K562 (cell line): ENCODE measurements around the gene HYOU1. TPM values are rescaled to one million over a fixed set of nuclear protein-coding genes. Genes with fewer than 3 reads are reported as not detected.

Experiments used
- ELF1 ChIP-seq: fragments of 200-800 bp; sonication (Bioruptor generic); IDR thresholded peaks from 2 replicates; pipeline ENCODE4 v1.6.1; 2016; ENCODE audit warnings: missing genetic modification characterization, missing compliant biosample characterization
- RB1 ChIP-seq: fragments of 450-650 bp; IDR thresholded peaks from 2 replicates; pipeline ENCODE4 v1.6.1; 2017; ENCODE audit warnings: low read depth, mild to moderate bottlenecking
- RCOR1 ChIP-seq, 2 experiments: IDR thresholded peaks; 2 replicates each; pipeline ENCODE4 v1.6.1; 2012; ENCODE audit warnings: low read depth in 2 of 2, low read length in 2 of 2, borderline replicate concordance in 1 of 2, improper control_type of control experiment in 1 of 2
- SIN3A ChIP-seq, 2 experiments: fragments of 150-350 bp in 1 of 2; IDR thresholded peaks; 2 replicates each; pipeline ENCODE4 v1.6.1; 2011 to 2016; ENCODE audit warnings: borderline replicate concordance in 2 of 2, low read depth in 2 of 2, low read length in 2 of 2, mild to moderate bottlenecking in 2 of 2, moderate library complexity in 2 of 2; ENCODE audit not compliant: control insufficient read depth in 1 of 2
- SNRNP70 ChIP-seq: fragments of 200-400 bp; formaldehyde crosslinking; optimal IDR thresholded peaks from 2 replicates; pipeline ENCODE3; 2017; ENCODE audit warnings: low read depth, low read length
- SRSF7 ChIP-seq: fragments of 200-400 bp; formaldehyde crosslinking; optimal IDR thresholded peaks from 2 replicates; pipeline ENCODE3; 2017; ENCODE audit warnings: mild to moderate bottlenecking, low read depth, low read length
- ZBTB43 ChIP-seq: sonication (generic); formaldehyde crosslinking; IDR thresholded peaks from 2 replicates; pipeline ENCODE4 v1.8.0; 2023; ENCODE audit warnings: mild to moderate bottlenecking, missing genetic modification reagents
- polyA plus RNA-seq, 8 experiments: library from polyadenylated mRNA; depleted of rRNA in 4 of 8; stranded (reverse) in 5 of 8; unstranded in 3 of 8; fragments of >200 nt; fragmentation: Nextera tagmentation in 2 of 8; fragmentation: Illumina TruSeq in 1 of 8; extraction: Ambion mirVana in 2 of 8; extraction: Trizol in 1 of 8; gene quantifications; 2 replicates each; pipeline versions ENCODE4 v1.2.1 to v1.2.3, GENCODE V29; 2011 to 2014; ENCODE audit warnings: inconsistent platforms in 1 of 8, missing spikeins in 1 of 8
- total RNA-seq, 7 experiments: library from RNA; depleted of rRNA in 6 of 7; stranded (reverse); fragments of >200 nt in 6 of 7; fragmentation: Illumina TruSeq in 2 of 7; extraction: Trizol in 2 of 7; gene quantifications; 2 replicates each; pipeline versions ENCODE4 v1.2.1 to v1.2.3, GENCODE V29; 2011 to 2021; ENCODE audit warnings: low replicate concordance in 1 of 7

The HYOU1 gene
- total and polyA plus RNA-seq, 9 of the 15 experiments (the other 6 are each of a cell fraction or from before 2014, with no cell fraction given) = 19.5 to 197 (median 128) TPM

- TF ChIP-seq ZBTB43 (peak; percentile 39; the same call in 1 of the 2 replicates), RCOR1 (IDR thresholded peaks at IDR 0.05; ENCODE audit: borderline replicate concordance in 1 of 2, low read depth in 2 of 2, low read length in 2 of 2) (0 out of 4 replicates have a peak, but pooled peaks of 1 of the 2 experiments have one; percentile 1), SNRNP70 (no peak), SIN3A (IDR thresholded peaks at IDR 0.05; ENCODE audit: borderline replicate concordance in 2 of 2, control insufficient read depth in 1 of 2, low read depth in 2 of 2, low read length in 2 of 2) (peak in 1 of 2 experiments; percentile 44; a peak in 1 of 4 replicates), RB1 (no peak), ELF1 (tag) (no peak), SRSF7 (no peak)
These were observed 44.2 kb upstream of the HYOU1 start (continued) for GRCh38 chr11:119100994-119101758.
